Mucosa of stomach (tissue), 1 donor: Measurements from ENCODE around the gene MYORG.
A peak's percentile ranks its signal among the peaks of the same experiment; 100 is the strongest.
"Not testable (repeated sequence)": the region's sequence is repeated elsewhere in the genome, so short reads cannot be mapped to it uniquely, and the experiment has no call there.

Experiments
- H3K27me3 ChIP-seq: one replicate; pipeline ENCODE4 v1.7.0; 2013; ENCODE audit warnings: mild to moderate bottlenecking, low read length; ENCODE audit not compliant: control insufficient read depth, insufficient read depth
- H3K36me3 ChIP-seq: one replicate; pipeline ENCODE4 v1.7.0; 2013; ENCODE audit warnings: low read length; ENCODE audit not compliant: control insufficient read depth, insufficient read depth
- H3K4me1 ChIP-seq: one replicate; pipeline ENCODE4 v1.7.0; 2013; ENCODE audit warnings: mild to moderate bottlenecking, low read length; ENCODE audit not compliant: control insufficient read depth, insufficient read depth
- H3K4me3 ChIP-seq: one replicate; pipeline ENCODE4 v1.7.0; 2013; ENCODE audit warnings: low read length
- H3K9ac ChIP-seq: one replicate; pipeline ENCODE4 v1.7.0; 2013; ENCODE audit warnings: mild to moderate bottlenecking, low read length, moderate library complexity
- H3K9me3 ChIP-seq: one replicate; pipeline ENCODE4 v1.7.0; 2013; ENCODE audit warnings: mild to moderate bottlenecking, low read length, moderate library complexity; ENCODE audit not compliant: control insufficient read depth
- donor health status: Pancreatic carcinoma.

Gene MYORG

GRCh38 chr9:34352122-34352652 lies 24.5 kb downstream of the MYORG start:
- H3K4me3 ChIP-seq, H3K27me3 ChIP-seq, H3K9me3 ChIP-seq, H3K36me3 ChIP-seq, H3K4me1 ChIP-seq: not testable (repeated sequence)
- peak overlapping the region; percentile 34 for H3K9ac ChIP-seq

GRCh38 chr9:34349324-34349723 lies 27.4 kb downstream of the MYORG start:
- Histone ChIP-seq H3K36me3 (no peaks in the 10 kb centered on the region), H3K27me3 (no peaks in the 10 kb centered on the region), H3K9ac (no peak overlapping the region), H3K4me1 (peaks cover 12% of the 10 kb centered on the region), H3K4me3 (no peak overlapping the region), H3K9me3 (no peaks in the 10 kb centered on the region)

- H3K4me1 ChIP-seq, result peaks cover 18% of the 10 kb centered on the region
- H3K27me3 ChIP-seq, result no peaks in the 10 kb centered on the region
- no peak overlapping the region for H3K4me3 ChIP-seq
- H3K36me3 ChIP-seq, result no peaks in the 10 kb centered on the region
- H3K9me3 ChIP-seq, result no peaks in the 10 kb centered on the region
- H3K9ac ChIP-seq, result no peak overlapping the region
Measured at GRCh38 chr9:34347800-34348158, 28.9 kb downstream of the MYORG start.

- Histone ChIP-seq H3K36me3 (no peaks in the 10 kb centered on the region), H3K27me3 (no peaks in the 10 kb centered on the region), H3K4me1 (peaks cover 18% of the 10 kb centered on the region), H3K9me3 (no peaks in the 10 kb centered on the region), H3K4me3 (no peak overlapping the region), H3K9ac (no peak overlapping the region)
Measured at GRCh38 chr9:34346873-34347799, 29.6 kb downstream of the MYORG start.

- no peaks in the 10 kb centered on the region for H3K27me3 ChIP-seq
- peaks cover 18% of the 10 kb centered on the region for H3K4me1 ChIP-seq
- no peaks in the 10 kb centered on the region for H3K9me3 ChIP-seq
- H3K36me3 ChIP-seq, result peaks cover 10% of the 10 kb centered on the region
- H3K9ac ChIP-seq, result no peak overlapping the region
- H3K4me3 ChIP-seq, result no peak overlapping the region
Measured at GRCh38 chr9:34343605-34344004, 33.1 kb downstream of the MYORG start.

GRCh38 chr9:34343090-34343489 lies 33.6 kb downstream of the MYORG start:
- Histone ChIP-seq H3K9me3 (no peaks in the 10 kb centered on the region), H3K4me3 (no peak overlapping the region), H3K27me3 (no peaks in the 10 kb centered on the region), H3K9ac (no peak overlapping the region), H3K36me3 (peaks cover 12% of the 10 kb centered on the region), H3K4me1 (peaks cover 18% of the 10 kb centered on the region)

- Histone ChIP-seq H3K9me3 (no peaks in the 10 kb centered on the region), H3K36me3 (peaks cover 12% of the 10 kb centered on the region), H3K4me3 (no peak overlapping the region), H3K4me1 (peaks cover 18% of the 10 kb centered on the region), H3K9ac (no peak overlapping the region), H3K27me3 (no peaks in the 10 kb centered on the region)
Measured at GRCh38 chr9:34341659-34342295, 34.9 kb downstream of the MYORG start.

- peaks cover 12% of the 10 kb centered on the region for H3K36me3 ChIP-seq
- H3K9me3 ChIP-seq, result no peaks in the 10 kb centered on the region
- peaks cover 6% of the 10 kb centered on the region for H3K4me1 ChIP-seq
- H3K9ac ChIP-seq, result no peak overlapping the region
- no peak overlapping the region for H3K4me3 ChIP-seq
- no peaks in the 10 kb centered on the region for H3K27me3 ChIP-seq
Measured at GRCh38 chr9:34338665-34339385, 37.9 kb downstream of the MYORG start.

GRCh38 chr9:34338079-34338478 lies 38.6 kb downstream of the MYORG start:
- not testable (repeated sequence) for H3K27me3 ChIP-seq, H3K4me3 ChIP-seq, H3K9me3 ChIP-seq, H3K9ac ChIP-seq, H3K4me1 ChIP-seq
- H3K36me3 ChIP-seq, result peaks cover 12% of the 10 kb centered on the region

- Histone ChIP-seq H3K36me3 (peaks cover 12% of the 10 kb centered on the region), H3K9ac (no peak overlapping the region), H3K4me3 (no peak overlapping the region), H3K27me3 (no peaks in the 10 kb centered on the region), H3K4me1 (no peaks in the 10 kb centered on the region), H3K9me3 (no peaks in the 10 kb centered on the region)
Measured at GRCh38 chr9:34337403-34337802, 39.3 kb downstream of the MYORG start.

GRCh38 chr9:34335376-34335775 lies 41.3 kb downstream of the MYORG start:
- Histone ChIP-seq H3K4me3 (no peak overlapping the region), H3K4me1 (no peaks in the 10 kb centered on the region), H3K9ac (no peak overlapping the region), H3K36me3 (peaks cover 12% of the 10 kb centered on the region), H3K27me3 (no peaks in the 10 kb centered on the region), H3K9me3 (no peaks in the 10 kb centered on the region)

GRCh38 chr9:34334916-34335315 lies 41.8 kb downstream of the MYORG start:
- H3K4me1 ChIP-seq, result no peaks in the 10 kb centered on the region
- H3K9me3 ChIP-seq, result no peaks in the 10 kb centered on the region
- no peak overlapping the region for H3K4me3 ChIP-seq
- H3K9ac ChIP-seq, result no peak overlapping the region
- peaks cover 12% of the 10 kb centered on the region for H3K36me3 ChIP-seq
- H3K27me3 ChIP-seq, result no peaks in the 10 kb centered on the region
